HG03469 (cell line): ENCODE measurements around the gene MICAL1.

Experiments used
- ATAC-seq: cut with Tn5 transposase; IDR thresholded peaks from one replicate; pipeline ENCODE4 v1.9.1; 2021; ENCODE audit warnings: mild to moderate bottlenecking, moderate library complexity, moderate number of reproducible peaks; ENCODE audit not compliant: unreplicated experiment

Gene MICAL1

DNA sequence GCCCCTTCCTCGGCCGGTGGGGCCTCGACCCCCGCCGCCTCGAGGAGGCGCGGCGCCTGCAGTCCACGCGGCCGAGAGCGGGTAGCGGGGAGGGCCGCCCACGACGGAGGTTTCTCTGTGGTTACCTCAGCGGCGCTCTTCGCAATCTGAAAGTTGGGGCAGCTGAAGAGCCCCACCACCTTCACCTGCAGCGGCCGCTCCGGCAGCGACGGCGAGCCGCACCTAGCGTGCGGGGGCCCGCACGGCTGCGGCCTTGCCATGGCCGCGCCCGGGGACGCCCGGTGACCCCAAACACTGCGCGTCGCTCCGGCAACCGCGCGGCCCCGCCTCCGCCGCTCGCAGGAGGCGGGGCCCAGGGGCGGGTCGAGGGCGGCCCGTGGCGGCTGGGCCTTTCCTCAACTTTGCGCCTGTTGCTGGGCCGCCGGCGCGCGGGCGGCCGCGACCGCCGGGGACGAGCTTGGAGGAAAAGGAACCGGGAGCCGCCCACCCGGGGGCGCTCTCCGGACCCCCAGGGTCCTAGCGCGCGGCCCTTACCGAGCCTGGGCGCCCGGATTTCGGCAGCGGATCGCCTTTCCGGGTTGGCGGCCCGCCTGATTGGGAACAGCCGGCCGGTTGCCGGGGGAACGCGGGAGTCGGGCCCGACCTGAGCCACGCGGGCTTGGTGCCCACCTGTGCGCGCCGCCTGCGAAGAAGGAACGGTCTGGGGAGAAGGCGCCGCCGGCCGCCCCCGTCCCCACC, 15.1 kb downstream of the MICAL1 start, which contains the start of the genes PPIL6 and SMPD2:
Gene PPIL6, minus strand, starts transcription at position 298 of the 738 bp plus-strand sequence. Its CDS starts 38 bp downstream, at position 260.
Gene SMPD2, plus strand, starts transcription at position 394 of the 738 bp plus-strand sequence. CDS start 398 bp downstream, outside the sequence.
- ATAC-seq: peak; percentile 78

DNA sequence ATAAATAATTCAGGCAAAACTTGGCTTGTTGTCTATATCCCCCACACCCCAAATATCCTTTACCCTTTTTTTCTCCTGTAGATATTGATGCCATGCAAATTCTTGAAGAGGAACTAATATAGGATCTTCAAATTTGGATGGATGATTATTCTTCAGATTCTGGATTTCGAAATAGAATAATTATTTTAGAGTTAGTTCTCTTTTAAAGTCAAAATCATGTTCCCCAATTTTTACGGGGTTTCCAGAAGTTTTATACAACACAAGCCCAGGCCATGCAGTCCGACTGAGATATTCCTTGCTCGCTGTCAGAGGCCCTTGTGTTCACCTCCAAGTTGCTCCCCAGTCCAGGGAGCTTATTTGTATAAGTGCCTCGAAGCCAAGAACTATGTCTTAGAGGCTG, 19.5 kb downstream of the MICAL1 start:
- no peak for ATAC-seq

DNA sequence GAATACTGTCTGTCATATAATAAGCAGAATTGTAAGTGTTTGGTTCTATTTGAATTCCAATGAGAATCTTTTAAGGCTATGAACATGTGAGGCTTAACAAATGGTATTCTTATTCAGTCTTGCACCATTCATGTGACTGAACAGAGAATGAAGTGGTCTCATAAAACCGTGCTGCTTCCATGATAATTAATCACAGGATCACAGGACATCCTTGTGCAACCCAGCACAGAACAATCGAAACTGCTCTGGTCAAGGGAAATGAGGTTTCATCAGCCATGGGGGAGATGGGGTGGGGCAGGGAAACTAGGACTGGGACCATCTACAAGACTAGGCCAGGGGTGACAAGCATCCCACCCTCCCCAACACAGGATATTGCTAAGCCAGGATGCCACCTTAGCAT, 21.1 kb downstream of the MICAL1 start:
- no peak for ATAC-seq

DNA sequence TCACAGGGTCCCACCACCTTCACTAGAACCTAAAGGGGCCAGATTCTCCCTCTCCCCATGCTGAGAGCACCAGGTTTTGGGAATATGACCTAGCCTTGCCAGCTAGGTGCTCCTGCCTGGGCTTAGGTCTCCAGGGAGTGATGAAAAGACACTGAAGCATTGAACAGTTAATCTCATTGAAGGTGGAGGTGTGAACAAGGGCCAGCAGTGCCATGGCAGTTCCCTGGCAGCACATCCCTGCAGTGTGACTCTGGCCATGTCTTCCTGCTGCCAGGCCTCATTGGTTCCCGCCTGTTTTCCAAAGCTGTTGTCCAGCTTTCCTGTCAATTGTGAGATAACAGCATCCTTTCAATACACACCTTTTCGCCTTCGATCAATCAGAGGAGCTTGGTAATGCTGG, 26.1 kb downstream of the MICAL1 start:
- no peak for ATAC-seq

DNA sequence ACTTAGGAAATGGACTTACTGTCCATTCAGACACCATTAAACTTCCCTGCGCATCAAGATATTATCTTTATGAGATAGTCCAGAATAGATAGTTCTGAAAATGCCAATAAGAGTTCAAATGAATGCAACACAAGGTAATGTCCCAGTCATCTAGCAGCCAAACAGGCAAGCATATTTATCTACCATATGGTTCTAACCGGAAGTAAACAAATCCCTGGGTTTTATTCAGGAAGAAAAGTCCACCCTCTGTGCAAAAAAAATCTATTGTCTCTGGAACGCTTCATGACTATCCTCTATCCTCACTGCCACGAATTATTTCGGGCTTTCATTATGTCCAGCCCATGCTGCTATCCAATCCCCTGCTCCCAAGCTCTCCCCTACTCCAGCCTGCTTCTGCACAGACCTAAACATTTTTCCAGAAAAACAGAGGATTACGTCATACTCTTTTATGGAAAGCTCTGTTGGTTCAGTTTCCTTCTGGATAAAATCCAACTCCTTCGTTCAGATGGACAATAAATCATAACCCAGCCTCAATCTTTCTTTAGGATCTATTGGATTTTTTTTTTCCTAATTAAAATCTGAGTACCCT, 26.6 kb downstream of the MICAL1 start:
- ATAC-seq: no peak

DNA sequence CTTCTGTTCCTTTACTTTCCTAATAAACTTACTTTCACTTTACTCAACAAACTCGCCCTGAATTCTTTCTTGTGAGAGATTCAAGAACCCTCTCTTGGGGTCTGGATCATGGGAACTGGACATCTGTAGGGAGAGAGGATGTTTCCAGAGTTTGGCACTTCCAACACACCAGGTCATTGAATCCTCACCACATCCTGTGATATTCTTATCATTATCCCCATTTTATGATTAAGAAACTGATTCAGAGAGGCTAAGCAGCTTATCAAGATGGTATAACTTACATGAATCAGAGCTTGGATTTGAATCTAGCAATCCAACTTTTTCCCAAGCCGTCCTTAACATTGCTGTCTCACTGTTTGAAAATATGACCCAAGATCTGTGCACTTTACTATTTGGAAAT, 30.6 kb downstream of the MICAL1 start:
- ATAC-seq: no peak

DNA sequence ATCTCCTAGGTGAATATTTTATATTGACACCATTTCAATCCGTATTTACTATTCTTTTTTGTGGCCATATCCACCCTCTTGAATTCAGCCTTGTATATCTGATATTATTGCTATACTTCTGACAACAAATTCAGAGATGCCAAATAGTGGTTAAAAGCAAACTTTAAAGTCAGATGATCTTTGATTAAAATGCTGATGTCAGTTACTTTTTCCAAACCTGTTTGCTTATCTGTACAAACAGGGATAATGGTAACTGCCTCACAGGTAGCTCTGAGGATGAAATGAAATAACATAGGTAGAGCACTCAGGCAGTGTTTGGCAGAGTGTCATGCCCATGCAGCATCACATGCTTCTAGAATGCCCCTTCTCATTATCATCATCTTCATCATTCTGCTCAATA, 34.4 kb downstream of the MICAL1 start:
- no peak for ATAC-seq

DNA sequence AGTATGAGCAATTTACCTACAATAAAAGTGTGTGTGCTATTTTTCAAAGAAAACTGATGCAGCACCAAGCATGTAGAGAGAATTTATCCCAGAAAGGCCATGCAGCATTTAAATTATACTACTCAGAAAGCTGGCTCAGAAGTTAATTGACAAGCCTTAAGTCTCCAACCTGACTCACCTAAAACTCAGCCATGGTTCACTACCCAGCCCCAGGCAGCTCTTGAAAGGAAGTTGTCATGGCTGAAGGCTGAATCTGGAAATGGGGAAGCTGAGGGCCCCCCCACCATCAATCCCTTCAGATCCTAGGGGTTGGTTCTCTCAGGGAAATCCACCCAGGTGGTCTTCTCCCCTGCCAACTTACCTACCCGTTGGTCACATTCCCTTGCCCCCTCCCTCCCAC, 34.8 kb downstream of the MICAL1 start:
- no peak for ATAC-seq

DNA sequence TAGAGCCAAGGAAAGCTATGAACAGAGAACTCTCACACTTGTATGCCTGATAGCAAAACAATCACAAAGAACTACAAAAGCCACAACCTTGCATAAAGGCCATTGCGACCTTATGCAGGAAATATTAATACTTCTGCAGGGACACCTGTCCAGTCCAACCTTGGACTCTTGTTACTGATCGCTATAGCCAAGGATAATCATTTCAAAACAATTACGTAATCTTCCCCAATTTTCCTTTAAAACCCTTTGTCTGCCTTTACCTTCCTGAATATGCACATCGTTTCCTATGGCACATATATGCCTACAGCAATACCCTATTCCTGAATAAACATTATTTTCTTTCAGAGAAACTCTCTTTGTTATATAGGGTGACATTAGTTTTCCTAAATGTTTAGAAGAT, 37.9 kb downstream of the MICAL1 start:
- no peak for ATAC-seq

DNA sequence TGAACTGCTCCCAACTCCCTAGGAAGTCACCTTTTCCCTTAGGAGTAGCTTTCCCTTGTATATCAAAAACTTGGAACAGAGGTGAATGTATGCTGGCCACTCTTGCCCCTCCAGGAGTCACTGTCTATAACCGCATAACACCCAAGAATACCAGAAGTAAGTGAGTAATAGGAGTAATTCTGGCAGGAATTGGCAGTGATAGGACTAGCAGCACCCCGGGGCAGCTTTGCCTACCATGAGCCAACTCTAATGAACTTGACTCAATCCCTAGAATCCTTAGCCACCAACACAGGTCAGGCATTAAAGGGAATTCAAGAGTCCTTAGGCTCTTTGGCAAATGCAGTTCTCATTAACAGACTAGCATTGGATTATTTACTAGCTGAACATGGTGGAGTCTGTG, 44.5 kb downstream of the MICAL1 start:
- ATAC-seq: no peak

DNA sequence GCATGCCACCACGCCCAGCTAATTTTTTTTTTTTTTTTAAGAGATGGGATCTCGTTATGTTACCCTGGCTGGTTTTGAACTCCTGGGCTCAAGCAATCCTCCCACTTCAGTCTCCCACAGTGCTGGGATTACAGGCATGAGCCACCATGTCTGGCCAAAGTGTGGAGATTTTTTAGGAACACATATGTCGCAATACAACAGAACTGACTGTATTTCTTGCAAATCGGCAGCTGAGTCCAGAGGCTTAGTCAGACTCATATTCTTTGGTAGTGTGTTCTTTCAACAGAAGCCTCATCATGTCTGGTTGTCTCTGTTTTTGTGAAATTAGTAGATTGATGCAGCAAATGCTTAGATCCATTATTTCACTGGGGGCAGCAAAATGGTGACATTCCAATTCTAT, 49.4 kb downstream of the MICAL1 start:
- no peak for ATAC-seq

DNA sequence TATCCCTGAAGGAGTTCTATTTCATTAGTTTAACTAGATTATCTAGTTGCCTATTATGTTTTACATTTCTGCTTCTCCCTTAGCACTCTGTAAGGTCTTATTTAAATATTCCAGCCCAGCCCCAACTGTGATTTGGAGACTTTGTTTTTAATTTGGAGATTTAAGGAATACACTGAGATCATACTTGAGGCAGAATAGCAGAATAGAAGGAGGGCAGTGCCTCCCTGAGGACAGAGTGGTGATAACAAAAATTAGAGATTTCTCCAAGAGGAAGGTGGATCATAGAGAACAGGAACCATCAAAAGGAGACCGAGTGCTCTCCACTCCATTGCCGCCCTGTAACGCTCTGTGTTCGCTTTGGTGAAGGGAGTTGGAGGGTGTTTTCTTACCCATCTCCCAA, 58.6 kb downstream of the MICAL1 start:
- no peak for ATAC-seq

DNA sequence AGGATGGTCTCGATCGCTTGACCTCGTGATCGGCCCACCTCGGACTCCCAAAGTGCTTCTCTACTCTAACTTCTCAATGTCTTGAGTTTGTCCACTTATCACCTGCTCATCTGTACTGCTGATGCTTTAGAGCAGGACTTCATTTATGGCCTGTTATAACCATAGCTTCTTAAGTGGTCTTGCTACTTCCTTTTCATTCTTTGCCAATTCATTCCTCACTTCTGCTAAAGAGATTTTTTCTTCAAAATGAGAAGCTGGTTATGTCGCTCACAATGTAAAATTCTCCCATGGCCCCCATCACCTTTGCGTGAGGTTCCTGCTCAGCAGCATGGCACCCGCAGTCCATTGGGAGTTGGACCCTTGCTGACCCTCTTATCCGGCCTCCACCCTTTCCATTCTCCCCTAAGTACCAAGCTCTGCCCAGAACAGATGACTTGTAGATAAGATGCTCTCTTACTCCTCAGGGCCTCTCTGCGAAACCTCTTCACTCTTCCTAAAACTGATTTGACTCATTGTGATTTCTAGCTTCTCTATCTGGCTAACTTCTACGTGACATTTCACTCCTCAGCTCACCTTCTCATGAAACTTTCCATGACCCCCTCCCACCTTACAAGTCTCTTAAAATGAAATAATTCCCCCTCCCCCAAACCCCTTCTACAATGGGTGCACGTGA, 59.4 kb downstream of the MICAL1 start:
- no peak for ATAC-seq
